Stimulated activated CD4-positive, alpha-beta T cell treated with anti-CD3 and anti-CD28 coated beads, Interleukin-15, amount 100 ng/mL, for 48 hours (primary cell): ENCODE measurements around the gene TEX261.
A peak's percentile ranks its signal among the peaks of the same experiment; 100 is the strongest.
"Not testable (repeated sequence)": the region's sequence is repeated elsewhere in the genome, so short reads cannot be mapped to it uniquely, and the experiment has no call there.

Experiments used
- DNase-seq, 2 donors: peaks; one replicate each; pipeline ENCODE4 v3.0.0-alpha.2; 2020; ENCODE audit warnings: low read depth in 2 of 2

The TEX261 gene

GRCh38 chr2:71000780-71001591, 6.3 kb upstream of the TEX261 start:
- peak; percentile 72 to 80 for DNase-seq

- DNase-seq, result not testable (repeated sequence)
Observed at GRCh38 chr2:70999931-71000330, 5.3 kb upstream of the TEX261 start.

- DNase-seq, result no peak
Observed at GRCh38 chr2:70999362-70999761, 4.7 kb upstream of the TEX261 start.

GRCh38 chr2:70998885-70999284, 4.2 kb upstream of the TEX261 start:
- DNase-seq, result not testable (repeated sequence)

GRCh38 chr2:70995426-70995729, 705 bp upstream of the TEX261 start:
- DNase-seq, result peak in 1 of 2 donors; percentile 40

GRCh38 chr2:70994009-70994698, 519 bp downstream of the TEX261 start:
- no peak for DNase-seq

- no peak for DNase-seq
Observed at GRCh38 chr2:70992945-70993853, 1.5 kb downstream of the TEX261 start.

GRCh38 chr2:70991742-70992141, 2.9 kb downstream of the TEX261 start:
- DNase-seq, result no peak

GRCh38 chr2:70991142-70991541, 3.5 kb downstream of the TEX261 start:
- DNase-seq, result no peak

GRCh38 chr2:70990216-70990615, 4.5 kb downstream of the TEX261 start:
- DNase-seq, result no peak

GRCh38 chr2:70988726-70989648, 5.7 kb downstream of the TEX261 start:
- DNase-seq, result no peak

- no peak for DNase-seq
Observed at GRCh38 chr2:70988151-70988550, 6.5 kb downstream of the TEX261 start.

- no peak for DNase-seq
Observed at GRCh38 chr2:70987386-70987785, 7.3 kb downstream of the TEX261 start.

- DNase-seq, result no peak
Observed at GRCh38 chr2:70986499-70987189, 8.0 kb downstream of the TEX261 start.

GRCh38 chr2:70985956-70986355, 8.7 kb downstream of the TEX261 start:
- no peak for DNase-seq

GRCh38 chr2:70985283-70985688, 9.4 kb downstream of the TEX261 start:
- DNase-seq, result no peak

- DNase-seq, result peak; percentile 72 to 82
Observed at GRCh38 chr2:70984576-70985282, 9.9 kb downstream of the TEX261 start.

- DNase-seq, result no peak
Observed at GRCh38 chr2:70984228-70984575, 10.5 kb downstream of the TEX261 start.

GRCh38 chr2:70983506-70984227, 11.0 kb downstream of the TEX261 start:
- DNase-seq, result no peak
